AG09319 (cell line): ENCODE results near the gene CARMIL1.

Source experiments
- DNase-seq: peaks from one replicate; pipeline ENCODE4 v3.0.0-alpha.2; 2010; ENCODE audit warnings: low read depth; ENCODE audit errors: extremely low read depth
- TF ChIP-seq, protein P1 (sequence below): IDR thresholded peaks from 2 replicates; pipeline ENCODE4 v1.5.1; 2011; ENCODE audit warnings: low read depth, mild to moderate bottlenecking, inconsistent platforms, low read length, moderate library complexity

CARMIL1 gene

DNA sequence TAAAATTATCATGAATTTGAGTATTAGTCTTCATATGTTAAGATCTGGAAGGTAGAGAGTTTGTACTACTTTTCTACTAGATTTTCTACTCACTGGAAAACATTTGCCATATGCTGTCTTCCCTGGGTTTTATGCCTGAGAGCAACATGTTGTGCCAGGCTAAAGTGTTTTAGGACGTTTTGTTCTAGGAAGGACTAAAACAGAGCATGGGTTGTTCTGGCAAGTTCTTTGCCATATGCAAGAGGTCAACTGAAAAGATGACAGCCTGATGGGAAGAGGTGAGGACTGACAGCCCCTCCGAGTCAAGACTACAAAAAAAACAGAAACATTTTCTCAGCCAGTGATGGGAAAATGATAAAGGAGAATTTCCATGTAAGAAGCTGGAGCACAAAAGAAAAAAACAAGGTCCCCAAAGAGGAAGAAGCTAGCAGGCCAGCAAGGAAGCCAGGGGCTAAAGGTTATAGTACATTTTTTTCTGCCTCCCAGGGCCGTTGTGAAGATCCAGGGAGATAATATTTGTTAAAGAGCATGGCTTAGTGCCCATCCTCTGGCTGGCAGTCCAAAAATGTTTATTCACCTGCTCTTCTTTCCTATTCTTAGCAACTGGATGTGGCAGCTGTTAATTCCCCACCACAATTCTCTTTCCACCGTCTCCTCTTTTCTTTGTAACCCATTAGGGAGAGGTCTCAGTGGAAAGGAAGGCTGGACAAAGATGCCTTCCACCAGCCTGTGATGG, 380.6 kb downstream of the CARMIL1 start:
- DNase-seq = no peak
- TF ChIP-seq, protein P1, sequence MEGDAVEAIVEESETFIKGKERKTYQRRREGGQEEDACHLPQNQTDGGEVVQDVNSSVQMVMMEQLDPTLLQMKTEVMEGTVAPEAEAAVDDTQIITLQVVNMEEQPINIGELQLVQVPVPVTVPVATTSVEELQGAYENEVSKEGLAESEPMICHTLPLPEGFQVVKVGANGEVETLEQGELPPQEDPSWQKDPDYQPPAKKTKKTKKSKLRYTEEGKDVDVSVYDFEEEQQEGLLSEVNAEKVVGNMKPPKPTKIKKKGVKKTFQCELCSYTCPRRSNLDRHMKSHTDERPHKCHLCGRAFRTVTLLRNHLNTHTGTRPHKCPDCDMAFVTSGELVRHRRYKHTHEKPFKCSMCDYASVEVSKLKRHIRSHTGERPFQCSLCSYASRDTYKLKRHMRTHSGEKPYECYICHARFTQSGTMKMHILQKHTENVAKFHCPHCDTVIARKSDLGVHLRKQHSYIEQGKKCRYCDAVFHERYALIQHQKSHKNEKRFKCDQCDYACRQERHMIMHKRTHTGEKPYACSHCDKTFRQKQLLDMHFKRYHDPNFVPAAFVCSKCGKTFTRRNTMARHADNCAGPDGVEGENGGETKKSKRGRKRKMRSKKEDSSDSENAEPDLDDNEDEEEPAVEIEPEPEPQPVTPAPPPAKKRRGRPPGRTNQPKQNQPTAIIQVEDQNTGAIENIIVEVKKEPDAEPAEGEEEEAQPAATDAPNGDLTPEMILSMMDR = no peak

DNA sequence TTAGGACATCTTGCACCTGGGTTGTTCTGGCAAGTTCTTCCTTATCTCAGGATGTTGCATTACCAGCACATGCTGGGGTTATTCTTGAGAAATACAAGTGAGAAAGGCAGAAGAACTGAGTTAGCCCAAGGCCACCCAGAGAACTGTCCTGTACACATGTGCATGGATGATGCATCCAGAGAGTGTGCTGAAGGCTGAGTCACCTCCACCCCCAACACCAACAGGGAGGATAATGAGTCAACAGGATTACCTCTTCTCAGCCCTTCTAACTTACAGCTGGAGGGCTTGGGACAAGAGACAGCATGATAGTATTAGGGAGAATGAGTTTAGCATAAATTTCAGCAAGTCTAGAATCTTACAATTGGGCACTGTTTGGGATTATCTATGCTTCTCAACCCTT, 381.3 kb downstream of the CARMIL1 start:
- TF ChIP-seq, protein P1 = no peak
- no peak for DNase-seq

DNA sequence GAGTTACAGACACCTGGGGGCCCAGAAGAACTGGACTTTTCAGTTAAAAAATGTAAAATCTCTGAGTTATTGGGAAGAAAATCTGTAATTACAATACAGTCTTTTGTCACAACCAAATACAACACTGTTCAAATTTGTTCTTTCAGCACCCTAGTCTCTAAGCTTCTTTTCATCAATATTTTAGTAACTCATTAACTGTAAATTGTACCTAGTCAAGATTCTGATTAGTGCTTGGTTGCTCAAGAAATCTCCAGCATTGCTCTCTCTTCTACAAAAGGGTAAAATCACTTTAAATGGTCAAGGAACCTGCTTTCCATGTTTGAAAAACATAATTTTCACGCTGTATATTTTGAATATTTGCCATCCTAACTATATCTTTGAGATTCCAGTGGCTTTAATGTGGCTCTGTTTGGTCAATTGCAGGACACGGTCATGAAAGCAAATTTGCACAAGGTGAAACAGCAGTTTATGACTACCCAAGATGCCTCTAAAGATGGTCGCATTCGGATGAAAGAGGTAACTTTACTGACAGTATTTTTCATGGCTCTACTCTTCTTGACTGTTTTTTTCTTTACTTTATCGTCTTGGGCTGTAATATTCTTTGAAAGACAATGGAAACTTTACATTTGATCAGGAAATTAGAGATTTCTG, 382.1 kb downstream of the CARMIL1 start:
- DNase-seq = no peak
- TF ChIP-seq, protein P1 = no peak

DNA sequence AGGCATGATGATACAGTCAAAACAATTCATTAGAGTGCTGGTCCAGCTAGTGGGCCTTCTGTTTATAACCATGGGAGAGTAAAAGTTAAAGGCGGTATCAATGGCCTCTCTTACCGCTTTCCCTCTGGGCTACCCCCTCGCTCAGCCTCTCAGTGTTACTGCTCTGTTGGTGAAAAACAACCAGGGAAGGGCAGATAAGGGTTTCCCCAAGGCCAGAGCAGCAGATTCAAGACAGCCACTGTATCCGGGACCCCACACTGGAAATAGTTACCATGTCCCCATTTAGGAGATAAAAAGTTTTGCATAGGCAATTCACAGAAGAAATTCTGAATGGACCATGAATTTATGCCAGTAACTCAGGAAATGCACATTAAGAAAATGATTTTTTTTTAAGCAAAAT, 386.3 kb downstream of the CARMIL1 start:
- TF ChIP-seq, protein P1 = no peak
- no peak for DNase-seq

DNA sequence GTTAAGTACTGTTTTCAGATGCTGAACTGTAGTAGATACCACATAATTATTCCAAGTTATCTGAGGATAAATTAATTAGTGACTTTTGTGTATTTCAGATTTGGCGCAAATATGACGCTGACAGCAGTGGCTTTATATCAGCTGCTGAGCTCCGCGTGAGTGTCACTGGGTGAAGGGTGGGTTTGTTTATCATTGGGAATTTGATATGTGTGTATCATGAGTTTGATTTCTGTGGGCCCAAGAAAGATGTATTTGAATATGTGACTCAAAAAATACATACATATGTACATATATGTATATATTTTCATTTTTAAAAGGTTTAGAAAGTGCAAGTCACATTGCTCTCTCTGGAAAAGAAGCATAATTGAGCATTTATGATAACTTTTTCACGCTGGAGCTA, 390.2 kb downstream of the CARMIL1 start:
- TF ChIP-seq, protein P1 = no peak
- no peak for DNase-seq
